ENCODE results near the gene IMPG1. TPM values are rescaled to one million over a fixed set of nuclear protein-coding genes. Genes with fewer than 3 reads are reported as not detected.
"Not testable (repeated sequence)": the region's sequence is repeated elsewhere in the genome, so short reads cannot be mapped to it uniquely, and the experiment has no call there.

Gene IMPG1
- total RNA-seq, 1 experiment from 2014 or later = not detected

- Mint-ChIP-seq H3K27ac (no peak overlapping the region), H3K36me3 (peaks cover 20% of the 10 kb centered on the region), H3K4me3 (no peak overlapping the region), H3K9me3 (peaks cover 16% of the 10 kb centered on the region), H3K4me1 (peaks cover 3% of the 10 kb centered on the region; the same call in 1 of the 2 replicates), H3K27me3 (ENCODE audit: low read depth) (no peaks in the 10 kb centered on the region)
- ATAC-seq (no peak), DNase-seq (ENCODE audit: low spot score) (no peak)
- POLR2A ChIA-PET = no interaction called here
- CTCF ChIA-PET = no interaction called here
- TF ChIP-seq CTCF (IDR thresholded peaks at IDR 0.05) (no peak), NR2C2 (CRISPR knock-in tag; IDR thresholded peaks at IDR 0.05) (no peak), MAX (CRISPR knock-in tag; IDR thresholded peaks at IDR 0.05) (no peak), MYBL2 (CRISPR knock-in tag; IDR thresholded peaks at IDR 0.05) (no peak), MXD4 (CRISPR knock-in tag; IDR thresholded peaks at IDR 0.05; ENCODE audit: borderline replicate concordance) (no peak), OVOL2 (CRISPR knock-in tag; IDR thresholded peaks at IDR 0.05; ENCODE audit: borderline replicate concordance) (no peak), KAT7 (CRISPR knock-in tag; IDR thresholded peaks at IDR 0.05; ENCODE audit: borderline replicate concordance) (no peak), ATF1 (CRISPR knock-in tag; IDR thresholded peaks at IDR 0.05) (no peak)
Observed at GRCh38 chr6:75906871-75907270, 165.6 kb downstream of the IMPG1 start.

- H3K27me3 Mint-ChIP-seq (ENCODE audit: low read depth); DNase-seq (ENCODE audit: low spot score); POLR2A ChIA-PET; H3K4me1 Mint-ChIP-seq; H3K4me3 Mint-ChIP-seq; ATAC-seq; CTCF ChIA-PET; H3K27ac Mint-ChIP-seq: not testable (repeated sequence)
- Mint-ChIP-seq H3K9me3 (peaks cover 16% of the 10 kb centered on the region), H3K36me3 (peaks cover 22% of the 10 kb centered on the region)
Observed at GRCh38 chr6:75905129-75905528, 167.3 kb downstream of the IMPG1 start.

- H3K4me1 Mint-ChIP-seq; H3K27me3 Mint-ChIP-seq (ENCODE audit: low read depth); CTCF ChIA-PET; DNase-seq (ENCODE audit: low spot score); H3K4me3 Mint-ChIP-seq; H3K9me3 Mint-ChIP-seq; H3K27ac Mint-ChIP-seq; ATAC-seq; POLR2A ChIA-PET: not testable (repeated sequence)
- peaks cover 12% of the 10 kb centered on the region for H3K36me3 Mint-ChIP-seq
Observed at GRCh38 chr6:75900216-75900615, 172.2 kb downstream of the IMPG1 start.

GRCh38 chr6:75896526-75896925 lies 175.9 kb downstream of the IMPG1 start:
- H3K27ac Mint-ChIP-seq = no peak overlapping the region
- no peaks in the 10 kb centered on the region for H3K27me3 Mint-ChIP-seq (ENCODE audit: low read depth)
- H3K36me3 Mint-ChIP-seq = peaks cover 2% of the 10 kb centered on the region; the same call in 1 of the 2 replicates
- H3K4me3 Mint-ChIP-seq = no peak overlapping the region
- ChIA-PET CTCF (no interaction called here), POLR2A (no interaction called here)
- ATAC-seq = no peak
- H3K4me1 Mint-ChIP-seq = peaks cover 3% of the 10 kb centered on the region; the same call in 1 of the 2 replicates
- H3K9me3 Mint-ChIP-seq = no peaks in the 10 kb centered on the region
- TF ChIP-seq TP53 (CRISPR knock-in tag; IDR thresholded peaks at IDR 0.05) = no peak
- TF ChIP-seq SMAD3 (CRISPR knock-in tag; IDR thresholded peaks at IDR 0.05; ENCODE audit: borderline replicate concordance) = no peak
- TF ChIP-seq ZBTB43 (CRISPR knock-in tag; IDR thresholded peaks at IDR 0.05) = no peak
- no peak for TF ChIP-seq ZBTB21 (CRISPR knock-in tag; IDR thresholded peaks at IDR 0.05; ENCODE audit: borderline replicate concordance)
- TF ChIP-seq HMGXB4 (CRISPR knock-in tag; IDR thresholded peaks at IDR 0.05) = no peak
- no peak for DNase-seq (ENCODE audit: low spot score)
